ENCODE measurements around the gene HSPA1A. TPM values are rescaled to one million over a fixed set of nuclear protein-coding genes. Genes with fewer than 3 reads are reported as not detected.

HSPA1A gene
- total and polyA plus RNA-seq, 9 of the 15 experiments (the other 6 are each of a cell fraction or from before 2014, with no cell fraction given), result 2.2 to 273 (median 107) TPM

DNA sequence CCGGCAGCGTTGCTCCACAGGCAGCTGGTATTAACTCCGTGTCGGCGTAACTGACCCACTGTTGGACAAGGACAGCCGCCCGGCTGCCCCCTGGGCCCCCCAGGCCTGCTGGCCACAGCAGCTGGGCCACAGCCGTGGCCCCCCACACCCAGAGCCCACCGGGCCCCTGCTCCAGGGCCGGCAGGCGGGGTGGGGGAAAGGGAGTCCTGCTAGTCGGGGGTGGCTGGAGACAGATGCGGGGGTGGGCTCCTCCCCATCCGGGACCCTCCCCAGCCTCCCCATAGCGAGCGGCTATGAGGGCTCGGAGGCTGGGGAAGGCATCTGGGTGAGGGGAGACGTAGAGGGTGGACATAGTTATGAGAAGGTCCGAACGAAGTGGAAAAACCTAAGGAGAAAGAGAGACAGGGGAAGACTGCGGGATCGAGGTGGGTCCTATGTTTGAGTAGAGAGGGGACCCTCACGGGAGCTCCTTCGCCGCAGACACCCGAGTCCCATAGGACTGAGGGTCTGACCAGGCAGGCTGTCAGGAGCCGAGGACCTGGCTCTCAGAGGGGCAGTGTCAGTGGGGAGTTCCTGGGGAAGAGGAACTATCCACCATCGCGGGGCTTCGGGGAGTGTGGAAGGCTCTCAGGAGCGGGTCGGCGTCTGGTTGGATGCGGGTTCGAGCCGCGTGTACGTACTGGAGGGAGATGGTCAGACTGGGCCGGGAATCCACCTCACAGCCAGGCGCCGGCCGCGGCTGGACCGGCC lies 20.3 kb upstream of the HSPA1A start (continued):
- TF ChIP-seq, protein P1, sequence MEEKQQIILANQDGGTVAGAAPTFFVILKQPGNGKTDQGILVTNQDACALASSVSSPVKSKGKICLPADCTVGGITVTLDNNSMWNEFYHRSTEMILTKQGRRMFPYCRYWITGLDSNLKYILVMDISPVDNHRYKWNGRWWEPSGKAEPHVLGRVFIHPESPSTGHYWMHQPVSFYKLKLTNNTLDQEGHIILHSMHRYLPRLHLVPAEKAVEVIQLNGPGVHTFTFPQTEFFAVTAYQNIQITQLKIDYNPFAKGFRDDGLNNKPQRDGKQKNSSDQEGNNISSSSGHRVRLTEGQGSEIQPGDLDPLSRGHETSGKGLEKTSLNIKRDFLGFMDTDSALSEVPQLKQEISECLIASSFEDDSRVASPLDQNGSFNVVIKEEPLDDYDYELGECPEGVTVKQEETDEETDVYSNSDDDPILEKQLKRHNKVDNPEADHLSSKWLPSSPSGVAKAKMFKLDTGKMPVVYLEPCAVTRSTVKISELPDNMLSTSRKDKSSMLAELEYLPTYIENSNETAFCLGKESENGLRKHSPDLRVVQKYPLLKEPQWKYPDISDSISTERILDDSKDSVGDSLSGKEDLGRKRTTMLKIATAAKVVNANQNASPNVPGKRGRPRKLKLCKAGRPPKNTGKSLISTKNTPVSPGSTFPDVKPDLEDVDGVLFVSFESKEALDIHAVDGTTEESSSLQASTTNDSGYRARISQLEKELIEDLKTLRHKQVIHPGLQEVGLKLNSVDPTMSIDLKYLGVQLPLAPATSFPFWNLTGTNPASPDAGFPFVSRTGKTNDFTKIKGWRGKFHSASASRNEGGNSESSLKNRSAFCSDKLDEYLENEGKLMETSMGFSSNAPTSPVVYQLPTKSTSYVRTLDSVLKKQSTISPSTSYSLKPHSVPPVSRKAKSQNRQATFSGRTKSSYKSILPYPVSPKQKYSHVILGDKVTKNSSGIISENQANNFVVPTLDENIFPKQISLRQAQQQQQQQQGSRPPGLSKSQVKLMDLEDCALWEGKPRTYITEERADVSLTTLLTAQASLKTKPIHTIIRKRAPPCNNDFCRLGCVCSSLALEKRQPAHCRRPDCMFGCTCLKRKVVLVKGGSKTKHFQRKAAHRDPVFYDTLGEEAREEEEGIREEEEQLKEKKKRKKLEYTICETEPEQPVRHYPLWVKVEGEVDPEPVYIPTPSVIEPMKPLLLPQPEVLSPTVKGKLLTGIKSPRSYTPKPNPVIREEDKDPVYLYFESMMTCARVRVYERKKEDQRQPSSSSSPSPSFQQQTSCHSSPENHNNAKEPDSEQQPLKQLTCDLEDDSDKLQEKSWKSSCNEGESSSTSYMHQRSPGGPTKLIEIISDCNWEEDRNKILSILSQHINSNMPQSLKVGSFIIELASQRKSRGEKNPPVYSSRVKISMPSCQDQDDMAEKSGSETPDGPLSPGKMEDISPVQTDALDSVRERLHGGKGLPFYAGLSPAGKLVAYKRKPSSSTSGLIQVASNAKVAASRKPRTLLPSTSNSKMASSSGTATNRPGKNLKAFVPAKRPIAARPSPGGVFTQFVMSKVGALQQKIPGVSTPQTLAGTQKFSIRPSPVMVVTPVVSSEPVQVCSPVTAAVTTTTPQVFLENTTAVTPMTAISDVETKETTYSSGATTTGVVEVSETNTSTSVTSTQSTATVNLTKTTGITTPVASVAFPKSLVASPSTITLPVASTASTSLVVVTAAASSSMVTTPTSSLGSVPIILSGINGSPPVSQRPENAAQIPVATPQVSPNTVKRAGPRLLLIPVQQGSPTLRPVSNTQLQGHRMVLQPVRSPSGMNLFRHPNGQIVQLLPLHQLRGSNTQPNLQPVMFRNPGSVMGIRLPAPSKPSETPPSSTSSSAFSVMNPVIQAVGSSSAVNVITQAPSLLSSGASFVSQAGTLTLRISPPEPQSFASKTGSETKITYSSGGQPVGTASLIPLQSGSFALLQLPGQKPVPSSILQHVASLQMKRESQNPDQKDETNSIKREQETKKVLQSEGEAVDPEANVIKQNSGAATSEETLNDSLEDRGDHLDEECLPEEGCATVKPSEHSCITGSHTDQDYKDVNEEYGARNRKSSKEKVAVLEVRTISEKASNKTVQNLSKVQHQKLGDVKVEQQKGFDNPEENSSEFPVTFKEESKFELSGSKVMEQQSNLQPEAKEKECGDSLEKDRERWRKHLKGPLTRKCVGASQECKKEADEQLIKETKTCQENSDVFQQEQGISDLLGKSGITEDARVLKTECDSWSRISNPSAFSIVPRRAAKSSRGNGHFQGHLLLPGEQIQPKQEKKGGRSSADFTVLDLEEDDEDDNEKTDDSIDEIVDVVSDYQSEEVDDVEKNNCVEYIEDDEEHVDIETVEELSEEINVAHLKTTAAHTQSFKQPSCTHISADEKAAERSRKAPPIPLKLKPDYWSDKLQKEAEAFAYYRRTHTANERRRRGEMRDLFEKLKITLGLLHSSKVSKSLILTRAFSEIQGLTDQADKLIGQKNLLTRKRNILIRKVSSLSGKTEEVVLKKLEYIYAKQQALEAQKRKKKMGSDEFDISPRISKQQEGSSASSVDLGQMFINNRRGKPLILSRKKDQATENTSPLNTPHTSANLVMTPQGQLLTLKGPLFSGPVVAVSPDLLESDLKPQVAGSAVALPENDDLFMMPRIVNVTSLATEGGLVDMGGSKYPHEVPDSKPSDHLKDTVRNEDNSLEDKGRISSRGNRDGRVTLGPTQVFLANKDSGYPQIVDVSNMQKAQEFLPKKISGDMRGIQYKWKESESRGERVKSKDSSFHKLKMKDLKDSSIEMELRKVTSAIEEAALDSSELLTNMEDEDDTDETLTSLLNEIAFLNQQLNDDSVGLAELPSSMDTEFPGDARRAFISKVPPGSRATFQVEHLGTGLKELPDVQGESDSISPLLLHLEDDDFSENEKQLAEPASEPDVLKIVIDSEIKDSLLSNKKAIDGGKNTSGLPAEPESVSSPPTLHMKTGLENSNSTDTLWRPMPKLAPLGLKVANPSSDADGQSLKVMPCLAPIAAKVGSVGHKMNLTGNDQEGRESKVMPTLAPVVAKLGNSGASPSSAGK (IDR thresholded peaks at IDR 0.05), result peak; percentile 93
- TF ChIP-seq RBM39 (optimal IDR thresholded peaks at IDR 0.05; ENCODE audit: low read depth, low read length), result no peak
- no peak for TF ChIP-seq CXXC5 (CRISPR knock-in tag; IDR thresholded peaks at IDR 0.05)
- no peak; the same call in none of the 2 replicates for TF ChIP-seq CBFA2T2 (conservative IDR thresholded peaks at IDR 0.05)
- no peak for TF ChIP-seq LARP7 (IDR thresholded peaks at IDR 0.05)
- no peak for TF ChIP-seq KLF16 (IDR thresholded peaks at IDR 0.05)
- TF ChIP-seq, protein P2, sequence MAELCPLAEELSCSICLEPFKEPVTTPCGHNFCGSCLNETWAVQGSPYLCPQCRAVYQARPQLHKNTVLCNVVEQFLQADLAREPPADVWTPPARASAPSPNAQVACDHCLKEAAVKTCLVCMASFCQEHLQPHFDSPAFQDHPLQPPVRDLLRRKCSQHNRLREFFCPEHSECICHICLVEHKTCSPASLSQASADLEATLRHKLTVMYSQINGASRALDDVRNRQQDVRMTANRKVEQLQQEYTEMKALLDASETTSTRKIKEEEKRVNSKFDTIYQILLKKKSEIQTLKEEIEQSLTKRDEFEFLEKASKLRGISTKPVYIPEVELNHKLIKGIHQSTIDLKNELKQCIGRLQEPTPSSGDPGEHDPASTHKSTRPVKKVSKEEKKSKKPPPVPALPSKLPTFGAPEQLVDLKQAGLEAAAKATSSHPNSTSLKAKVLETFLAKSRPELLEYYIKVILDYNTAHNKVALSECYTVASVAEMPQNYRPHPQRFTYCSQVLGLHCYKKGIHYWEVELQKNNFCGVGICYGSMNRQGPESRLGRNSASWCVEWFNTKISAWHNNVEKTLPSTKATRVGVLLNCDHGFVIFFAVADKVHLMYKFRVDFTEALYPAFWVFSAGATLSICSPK (IDR thresholded peaks at IDR 0.05; ENCODE audit: borderline replicate concordance), result peak; percentile 76; the same call in 1 of the 2 replicates
- TF ChIP-seq, protein P3, sequence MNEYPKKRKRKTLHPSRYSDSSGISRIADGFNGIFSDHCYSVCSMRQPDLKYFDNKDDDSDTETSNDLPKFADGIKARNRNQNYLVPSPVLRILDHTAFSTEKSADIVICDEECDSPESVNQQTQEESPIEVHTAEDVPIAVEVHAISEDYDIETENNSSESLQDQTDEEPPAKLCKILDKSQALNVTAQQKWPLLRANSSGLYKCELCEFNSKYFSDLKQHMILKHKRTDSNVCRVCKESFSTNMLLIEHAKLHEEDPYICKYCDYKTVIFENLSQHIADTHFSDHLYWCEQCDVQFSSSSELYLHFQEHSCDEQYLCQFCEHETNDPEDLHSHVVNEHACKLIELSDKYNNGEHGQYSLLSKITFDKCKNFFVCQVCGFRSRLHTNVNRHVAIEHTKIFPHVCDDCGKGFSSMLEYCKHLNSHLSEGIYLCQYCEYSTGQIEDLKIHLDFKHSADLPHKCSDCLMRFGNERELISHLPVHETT (CRISPR knock-in tag; conservative IDR thresholded peaks at IDR 0.05 in 1 of 2, IDR thresholded peaks at IDR 0.05 in 1 of 2), result no peak
- no peak for TF ChIP-seq FOXA1 (IDR thresholded peaks at IDR 0.05; ENCODE audit: borderline replicate concordance)
- 0 out of 2 replicates have a peak, but pooled peaks have one; percentile 81 for TF ChIP-seq ZNF232 (CRISPR knock-in tag; IDR thresholded peaks at IDR 0.05)
- TF ChIP-seq MEF2A (IDR thresholded peaks at IDR 0.05; ENCODE audit: control insufficient read depth, low read depth, low read length), result no peak
- no peak for TF ChIP-seq CEBPG (CRISPR knock-in tag; IDR thresholded peaks at IDR 0.05)
- no peak for TF ChIP-seq CEBPG (tag; conservative IDR thresholded peaks at IDR 0.05 in 1 of 2, IDR thresholded peaks at IDR 0.05 in 1 of 2)
